ENCODE data around the gene PSMB4.
"Not testable (repeated sequence)": the region's sequence is repeated elsewhere in the genome, so short reads cannot be mapped to it uniquely, and the experiment has no call there.

PSMB4 gene

GRCh38 chr1:151418081-151418480 lies 18.7 kb downstream of the PSMB4 start:
- no peak for DNase-seq (ENCODE audit: low spot score)
- Histone ChIP-seq H3K27me3 (ENCODE audit: insufficient read depth, poor library complexity, severe bottlenecking) (no peaks in the 10 kb centered on the region), H3K27ac (ENCODE audit: poor library complexity, severe bottlenecking) (no peak overlapping the region), H3K9me3 (ENCODE audit: severe bottlenecking) (no peaks in the 10 kb centered on the region), H3K4me1 (ENCODE audit: insufficient read depth, poor library complexity, severe bottlenecking) (no peaks in the 10 kb centered on the region), H3K4me3 (ENCODE audit: severe bottlenecking) (no peak overlapping the region), H3K36me3 (ENCODE audit: low read depth) (peaks cover 84% of the 10 kb centered on the region)
- TF ChIP-seq CTCF (IDR thresholded peaks at IDR 0.05; ENCODE audit: poor library complexity, severe bottlenecking): no peak
- ATAC-seq (ENCODE audit: low read depth): no peak

- Histone ChIP-seq H3K27me3 (ENCODE audit: insufficient read depth, poor library complexity, severe bottlenecking) (no peaks in the 10 kb centered on the region), H3K4me1 (ENCODE audit: insufficient read depth, poor library complexity, severe bottlenecking) (no peaks in the 10 kb centered on the region), H3K9me3 (ENCODE audit: severe bottlenecking) (no peaks in the 10 kb centered on the region), H3K36me3 (ENCODE audit: low read depth) (peaks cover 88% of the 10 kb centered on the region), H3K27ac (ENCODE audit: poor library complexity, severe bottlenecking) (no peak overlapping the region), H3K4me3 (ENCODE audit: severe bottlenecking) (no peak overlapping the region)
- TF ChIP-seq CTCF (IDR thresholded peaks at IDR 0.05; ENCODE audit: poor library complexity, severe bottlenecking): no peak
- DNase-seq (ENCODE audit: low spot score) (no peak), ATAC-seq (ENCODE audit: low read depth) (no peak)
These were observed 20.4 kb downstream of the PSMB4 start for GRCh38 chr1:151419819-151420218.

- H3K4me3 ChIP-seq (ENCODE audit: severe bottlenecking): no peak overlapping the region
- no peak overlapping the region for H3K27ac ChIP-seq (ENCODE audit: poor library complexity, severe bottlenecking)
- H3K27me3 ChIP-seq (ENCODE audit: insufficient read depth, poor library complexity, severe bottlenecking): no peaks in the 10 kb centered on the region
- H3K4me1 ChIP-seq (ENCODE audit: insufficient read depth, poor library complexity, severe bottlenecking): no peaks in the 10 kb centered on the region
- no peak for TF ChIP-seq CTCF (IDR thresholded peaks at IDR 0.05; ENCODE audit: poor library complexity, severe bottlenecking)
- DNase-seq (ENCODE audit: low spot score): no peak
- ATAC-seq (ENCODE audit: low read depth): no peak
- peaks cover 99% of the 10 kb centered on the region for H3K36me3 ChIP-seq (ENCODE audit: low read depth)
- H3K9me3 ChIP-seq (ENCODE audit: severe bottlenecking): no peaks in the 10 kb centered on the region
These were observed 25.7 kb downstream of the PSMB4 start for GRCh38 chr1:151425103-151425502.

- Histone ChIP-seq H3K9me3 (ENCODE audit: severe bottlenecking) (no peaks in the 10 kb centered on the region), H3K27ac (ENCODE audit: poor library complexity, severe bottlenecking) (no peak overlapping the region), H3K36me3 (ENCODE audit: low read depth) (peaks cover 91% of the 10 kb centered on the region), H3K4me3 (ENCODE audit: severe bottlenecking) (no peak overlapping the region), H3K4me1 (ENCODE audit: insufficient read depth, poor library complexity, severe bottlenecking) (no peaks in the 10 kb centered on the region), H3K27me3 (ENCODE audit: insufficient read depth, poor library complexity, severe bottlenecking) (no peaks in the 10 kb centered on the region)
- no peak for ATAC-seq (ENCODE audit: low read depth)
- TF ChIP-seq CTCF (IDR thresholded peaks at IDR 0.05; ENCODE audit: poor library complexity, severe bottlenecking): no peak
- DNase-seq (ENCODE audit: low spot score): no peak
These were observed 28.7 kb downstream of the PSMB4 start for GRCh38 chr1:151428068-151428467.

- ATAC-seq (ENCODE audit: low read depth): not testable (repeated sequence)
These were observed 34.5 kb downstream of the PSMB4 start for GRCh38 chr1:151433827-151434226.

More at GRCh38 chr1:151433827-151434226, 34.5 kb downstream of the PSMB4 start:
- DNase-seq (ENCODE audit: low spot score); H3K27me3 ChIP-seq (ENCODE audit: insufficient read depth, poor library complexity, severe bottlenecking); H3K27ac ChIP-seq (ENCODE audit: poor library complexity, severe bottlenecking); H3K4me3 ChIP-seq (ENCODE audit: severe bottlenecking); H3K9me3 ChIP-seq (ENCODE audit: severe bottlenecking); H3K4me1 ChIP-seq (ENCODE audit: insufficient read depth, poor library complexity, severe bottlenecking): not testable (repeated sequence)
- peaks cover 46% of the 10 kb centered on the region for H3K36me3 ChIP-seq (ENCODE audit: low read depth)

Measured in RWPE2 (cell line).